ENCODE measurements around the gene KLK14.

The KLK14 gene, protein sequence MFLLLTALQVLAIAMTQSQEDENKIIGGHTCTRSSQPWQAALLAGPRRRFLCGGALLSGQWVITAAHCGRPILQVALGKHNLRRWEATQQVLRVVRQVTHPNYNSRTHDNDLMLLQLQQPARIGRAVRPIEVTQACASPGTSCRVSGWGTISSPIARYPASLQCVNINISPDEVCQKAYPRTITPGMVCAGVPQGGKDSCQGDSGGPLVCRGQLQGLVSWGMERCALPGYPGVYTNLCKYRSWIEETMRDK

GRCh38 chr19:51082611-51083010, at the start of gene KLK14:
TSS of gene KLK14 (minus strand) at chr19:51082887. CDS start at chr19:51082614, 273 bp downstream.
- no peaks in the 10 kb centered on the region for H4K20me1 ChIP-seq (ENCODE audit: insufficient read depth, low read length, poor library complexity, severe bottlenecking)
- no peaks in the 10 kb centered on the region for H3K27me3 ChIP-seq (ENCODE audit: insufficient read depth, low read length, poor library complexity, severe bottlenecking)
- no peaks in the 10 kb centered on the region for H3K79me2 ChIP-seq (ENCODE audit: insufficient read depth, low read length)
- no peak within 1 kb of the TSS for H3K4me2 ChIP-seq (ENCODE audit: low read depth, low read length, poor library complexity, severe bottlenecking)
- TF ChIP-seq EZH2phosphoT487 (IDR thresholded peaks at IDR 0.05; ENCODE audit: borderline replicate concordance) (no peak), CTCF (conservative IDR thresholded peaks at IDR 0.05; ENCODE audit: low read length) (no peak)
- no peaks in the 10 kb centered on the region for H3K4me1 ChIP-seq (ENCODE audit: insufficient read depth, low read length, poor library complexity, severe bottlenecking)
- no peak within 1 kb of the TSS for H3K4me3 ChIP-seq (ENCODE audit: low read length, poor library complexity, severe bottlenecking)
- no peak within 1 kb of the TSS for H3K9ac ChIP-seq (ENCODE audit: low read depth, low read length, poor library complexity, severe bottlenecking)
- H3K36me3 ChIP-seq (ENCODE audit: insufficient read depth, low read length) = no peaks in the 10 kb centered on the region
- no peaks in the 10 kb centered on the region for H3F3A ChIP-seq (ENCODE audit: low read depth)
- H2AFZ ChIP-seq (ENCODE audit: low read length) = no peak within 1 kb of the TSS
- H3K9me2 ChIP-seq (replicated peaks; ENCODE audit: low read depth, low read length) = no peaks in the 10 kb centered on the region
- no peaks in the 10 kb centered on the region; the same call in 1 of the 2 replicates for H3K9me3 ChIP-seq (ENCODE audit: insufficient read depth, low read depth, low read length)

DNA sequence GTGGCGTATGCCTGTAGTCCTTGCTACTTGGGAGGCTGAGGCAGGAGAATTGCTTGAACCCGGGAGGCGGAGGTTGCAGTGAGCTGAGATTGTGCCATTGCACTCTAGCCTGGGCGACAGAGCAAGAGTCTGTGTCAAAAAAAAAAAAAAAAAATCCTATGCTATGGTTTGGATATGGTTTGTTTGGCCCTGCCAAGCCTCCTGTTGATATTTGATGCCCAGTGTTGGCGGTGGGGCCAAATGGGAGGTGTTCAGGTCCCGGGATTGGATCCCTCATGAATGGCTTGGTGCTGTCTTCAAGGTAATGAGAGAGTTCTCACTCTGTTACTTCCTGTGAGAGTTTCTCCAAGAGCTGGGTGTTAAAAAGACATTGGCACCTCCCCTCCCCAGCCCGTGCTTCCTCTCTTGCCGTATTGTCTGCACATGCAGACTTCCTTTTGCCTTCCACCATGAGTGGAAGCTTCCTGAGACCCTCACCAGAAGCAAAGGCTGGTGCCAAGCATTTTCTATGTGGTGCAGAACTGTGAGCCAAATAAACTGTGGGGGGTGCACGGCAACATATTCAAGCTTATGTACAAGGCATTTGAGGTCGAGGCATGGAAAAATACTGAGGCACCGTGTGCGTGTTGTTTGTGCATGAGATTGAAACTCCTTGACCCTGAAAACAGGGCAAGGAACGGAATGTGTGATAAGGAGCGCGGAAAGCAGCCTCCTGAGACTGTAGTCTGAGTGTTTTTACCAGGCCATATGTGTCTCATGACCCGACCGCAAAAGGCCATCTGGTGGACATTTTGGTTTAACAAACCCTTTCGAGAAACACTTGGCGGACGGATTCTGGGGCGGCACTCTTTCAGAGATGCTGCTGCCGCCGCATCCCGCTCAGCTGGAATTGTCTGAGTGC, 49.3 kb upstream of the KLK14 start:
- no peaks in the 10 kb centered on the region for H4K20me1 ChIP-seq (ENCODE audit: insufficient read depth, low read length, poor library complexity, severe bottlenecking)
- no peaks in the 10 kb centered on the region for H3K9me2 ChIP-seq (replicated peaks; ENCODE audit: low read depth, low read length)
- no peaks in the 10 kb centered on the region for H3K27me3 ChIP-seq (ENCODE audit: insufficient read depth, low read length, poor library complexity, severe bottlenecking)
- H3K9me3 ChIP-seq (ENCODE audit: insufficient read depth, low read depth, low read length) = no peaks in the 10 kb centered on the region
- H2AFZ ChIP-seq (ENCODE audit: low read length) = no peak overlapping the region
- H3K4me2 ChIP-seq (ENCODE audit: low read depth, low read length, poor library complexity, severe bottlenecking) = no peak overlapping the region
- no peaks in the 10 kb centered on the region for H3F3A ChIP-seq (ENCODE audit: low read depth)
- no peaks in the 10 kb centered on the region for H3K4me1 ChIP-seq (ENCODE audit: insufficient read depth, low read length, poor library complexity, severe bottlenecking)
- TF ChIP-seq EZH2phosphoT487 (IDR thresholded peaks at IDR 0.05; ENCODE audit: borderline replicate concordance) (no peak), CTCF (conservative IDR thresholded peaks at IDR 0.05; ENCODE audit: low read length) (no peak)
- H3K36me3 ChIP-seq (ENCODE audit: insufficient read depth, low read length) = no peaks in the 10 kb centered on the region
- no peak overlapping the region for H3K4me3 ChIP-seq (ENCODE audit: low read length, poor library complexity, severe bottlenecking)
- no peaks in the 10 kb centered on the region for H3K79me2 ChIP-seq (ENCODE audit: insufficient read depth, low read length)
- no peak overlapping the region for H3K9ac ChIP-seq (ENCODE audit: low read depth, low read length, poor library complexity, severe bottlenecking)

- Histone ChIP-seq H3K9me3 (ENCODE audit: insufficient read depth, low read depth, low read length) (no peaks in the 10 kb centered on the region), H3K9me2 (replicated peaks; ENCODE audit: low read depth, low read length) (no peaks in the 10 kb centered on the region), H3K4me2 (ENCODE audit: low read depth, low read length, poor library complexity, severe bottlenecking) (no peak overlapping the region), H2AFZ (ENCODE audit: low read length) (no peak overlapping the region), H3K4me1 (ENCODE audit: insufficient read depth, low read length, poor library complexity, severe bottlenecking) (no peaks in the 10 kb centered on the region), H3K9ac (ENCODE audit: low read depth, low read length, poor library complexity, severe bottlenecking) (no peak overlapping the region), H3F3A (ENCODE audit: low read depth) (no peaks in the 10 kb centered on the region), H3K27me3 (ENCODE audit: insufficient read depth, low read length, poor library complexity, severe bottlenecking) (no peaks in the 10 kb centered on the region), H3K79me2 (ENCODE audit: insufficient read depth, low read length) (no peaks in the 10 kb centered on the region), H3K36me3 (ENCODE audit: insufficient read depth, low read length) (no peaks in the 10 kb centered on the region), H3K4me3 (ENCODE audit: low read length, poor library complexity, severe bottlenecking) (no peak overlapping the region), H4K20me1 (ENCODE audit: insufficient read depth, low read length, poor library complexity, severe bottlenecking) (no peaks in the 10 kb centered on the region)
- no peak for TF ChIP-seq EZH2phosphoT487 (IDR thresholded peaks at IDR 0.05; ENCODE audit: borderline replicate concordance)
Measured at GRCh38 chr19:51129716-51130115, 47.0 kb upstream of the KLK14 start.

All from Loucy (cell line).